PFSK-1 (cell line): ENCODE results near the gene WDR47.

Experiments used
- FOXP2 ChIP-seq: optimal IDR thresholded peaks from 2 replicates; pipeline ENCODE3; 2011; ENCODE audit warnings: borderline replicate concordance, control low read depth, inconsistent platforms; ENCODE audit not compliant: insufficient read depth; ENCODE audit errors: extremely low read length, extremely low read depth
- POLR2AphosphoS5 ChIP-seq: IDR thresholded peaks from 2 replicates; pipeline ENCODE4 v1.6.1; 2012; ENCODE audit warnings: low read depth, mild to moderate bottlenecking, control low read depth, low read length, moderate library complexity
- SIN3A ChIP-seq: IDR thresholded peaks from 2 replicates; pipeline ENCODE4 v1.6.1; 2012; ENCODE audit warnings: mild to moderate bottlenecking, low read length, moderate library complexity, borderline replicate concordance; ENCODE audit not compliant: insufficient read depth
- TAF1 ChIP-seq: IDR thresholded peaks from 2 replicates; pipeline ENCODE4 v1.6.1; 2012; ENCODE audit warnings: low read length, control low read depth, borderline replicate concordance; ENCODE audit not compliant: insufficient read depth
- TF ChIP-seq, protein P1 (sequence below), 2 experiments: IDR thresholded peaks; 2 replicates each; pipeline versions ENCODE4 v1.6.1 to v1.8.0; 2011 to 2012; ENCODE audit warnings: low read depth in 2 of 2, low read length in 2 of 2, control low read depth in 1 of 2, inconsistent platforms in 1 of 2, mild to moderate bottlenecking in 1 of 2, moderate library complexity in 1 of 2; ENCODE audit not compliant: insufficient read depth in 1 of 2

WDR47 gene

DNA sequence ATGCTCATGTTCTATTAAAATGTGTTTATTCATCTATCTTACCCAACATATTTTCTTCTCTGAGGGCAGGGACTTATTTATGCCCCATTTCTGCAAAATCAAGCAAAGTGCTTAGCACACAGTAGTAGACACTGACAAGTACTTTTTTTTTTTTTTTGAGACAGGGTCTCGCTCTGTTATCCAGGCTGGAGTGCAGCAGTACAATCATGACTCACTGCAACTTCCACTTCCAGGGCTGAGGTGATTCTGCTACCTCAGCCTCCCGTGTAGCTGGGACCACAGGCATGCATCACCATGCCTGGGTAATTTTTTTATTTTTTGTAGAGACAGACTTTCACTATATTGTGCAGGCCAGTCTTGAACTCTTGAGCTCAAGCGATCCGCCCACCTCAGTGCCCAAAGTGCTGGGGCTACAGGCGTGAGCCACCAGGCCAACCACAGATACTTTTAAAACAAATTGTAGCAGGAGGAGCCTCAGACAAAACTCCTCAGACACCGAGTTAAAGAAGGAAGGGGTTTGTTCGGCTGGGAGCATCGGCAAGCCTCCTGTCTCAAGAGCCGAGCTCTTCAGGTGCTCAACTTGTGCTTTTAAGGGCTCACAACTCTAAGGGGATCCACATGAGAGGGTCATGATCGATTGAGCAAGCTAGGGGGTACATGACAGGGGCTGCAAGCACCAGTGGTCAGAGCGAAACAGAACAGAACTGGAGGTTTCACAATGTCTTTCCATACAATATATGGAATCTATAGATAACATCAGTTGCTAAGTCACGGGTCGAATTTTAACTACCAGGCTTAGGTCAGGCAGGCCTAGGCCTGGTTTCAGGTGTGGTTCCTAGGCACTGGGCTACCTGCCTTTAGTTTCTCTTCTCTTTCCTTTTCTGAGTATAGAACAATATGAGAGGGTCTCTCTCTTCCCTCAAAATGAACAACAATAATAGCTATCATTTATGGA lies 42.9 kb upstream of the WDR47 start:
- TF ChIP-seq, protein P1, sequence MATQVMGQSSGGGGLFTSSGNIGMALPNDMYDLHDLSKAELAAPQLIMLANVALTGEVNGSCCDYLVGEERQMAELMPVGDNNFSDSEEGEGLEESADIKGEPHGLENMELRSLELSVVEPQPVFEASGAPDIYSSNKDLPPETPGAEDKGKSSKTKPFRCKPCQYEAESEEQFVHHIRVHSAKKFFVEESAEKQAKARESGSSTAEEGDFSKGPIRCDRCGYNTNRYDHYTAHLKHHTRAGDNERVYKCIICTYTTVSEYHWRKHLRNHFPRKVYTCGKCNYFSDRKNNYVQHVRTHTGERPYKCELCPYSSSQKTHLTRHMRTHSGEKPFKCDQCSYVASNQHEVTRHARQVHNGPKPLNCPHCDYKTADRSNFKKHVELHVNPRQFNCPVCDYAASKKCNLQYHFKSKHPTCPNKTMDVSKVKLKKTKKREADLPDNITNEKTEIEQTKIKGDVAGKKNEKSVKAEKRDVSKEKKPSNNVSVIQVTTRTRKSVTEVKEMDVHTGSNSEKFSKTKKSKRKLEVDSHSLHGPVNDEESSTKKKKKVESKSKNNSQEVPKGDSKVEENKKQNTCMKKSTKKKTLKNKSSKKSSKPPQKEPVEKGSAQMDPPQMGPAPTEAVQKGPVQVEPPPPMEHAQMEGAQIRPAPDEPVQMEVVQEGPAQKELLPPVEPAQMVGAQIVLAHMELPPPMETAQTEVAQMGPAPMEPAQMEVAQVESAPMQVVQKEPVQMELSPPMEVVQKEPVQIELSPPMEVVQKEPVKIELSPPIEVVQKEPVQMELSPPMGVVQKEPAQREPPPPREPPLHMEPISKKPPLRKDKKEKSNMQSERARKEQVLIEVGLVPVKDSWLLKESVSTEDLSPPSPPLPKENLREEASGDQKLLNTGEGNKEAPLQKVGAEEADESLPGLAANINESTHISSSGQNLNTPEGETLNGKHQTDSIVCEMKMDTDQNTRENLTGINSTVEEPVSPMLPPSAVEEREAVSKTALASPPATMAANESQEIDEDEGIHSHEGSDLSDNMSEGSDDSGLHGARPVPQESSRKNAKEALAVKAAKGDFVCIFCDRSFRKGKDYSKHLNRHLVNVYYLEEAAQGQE (IDR thresholded peaks at IDR 0.05; ENCODE audit: insufficient read depth in 1 of 2, low read depth in 2 of 2, low read length in 2 of 2), result no peak
- TF ChIP-seq POLR2AphosphoS5 (no peak), FOXP2 (no peak), TAF1 (no peak), SIN3A (no peak)

- TF ChIP-seq, protein P1 (IDR thresholded peaks at IDR 0.05; ENCODE audit: insufficient read depth in 1 of 2, low read depth in 2 of 2, low read length in 2 of 2), result no peak
- no peak for TF ChIP-seq POLR2AphosphoS5
- no peak for TF ChIP-seq TAF1
- TF ChIP-seq SIN3A, result no peak
- TF ChIP-seq FOXP2, result no peak
Observed at GRCh38 chr1:109083923-109084322, 42.0 kb upstream of the WDR47 start.

- TF ChIP-seq FOXP2 (no peak), TAF1 (no peak), SIN3A (no peak), POLR2AphosphoS5 (no peak)
- TF ChIP-seq, protein P1 (IDR thresholded peaks at IDR 0.05; ENCODE audit: insufficient read depth in 1 of 2, low read depth in 2 of 2, low read length in 2 of 2), result no peak
Observed at GRCh38 chr1:109083501-109083900, 41.6 kb upstream of the WDR47 start.

DNA sequence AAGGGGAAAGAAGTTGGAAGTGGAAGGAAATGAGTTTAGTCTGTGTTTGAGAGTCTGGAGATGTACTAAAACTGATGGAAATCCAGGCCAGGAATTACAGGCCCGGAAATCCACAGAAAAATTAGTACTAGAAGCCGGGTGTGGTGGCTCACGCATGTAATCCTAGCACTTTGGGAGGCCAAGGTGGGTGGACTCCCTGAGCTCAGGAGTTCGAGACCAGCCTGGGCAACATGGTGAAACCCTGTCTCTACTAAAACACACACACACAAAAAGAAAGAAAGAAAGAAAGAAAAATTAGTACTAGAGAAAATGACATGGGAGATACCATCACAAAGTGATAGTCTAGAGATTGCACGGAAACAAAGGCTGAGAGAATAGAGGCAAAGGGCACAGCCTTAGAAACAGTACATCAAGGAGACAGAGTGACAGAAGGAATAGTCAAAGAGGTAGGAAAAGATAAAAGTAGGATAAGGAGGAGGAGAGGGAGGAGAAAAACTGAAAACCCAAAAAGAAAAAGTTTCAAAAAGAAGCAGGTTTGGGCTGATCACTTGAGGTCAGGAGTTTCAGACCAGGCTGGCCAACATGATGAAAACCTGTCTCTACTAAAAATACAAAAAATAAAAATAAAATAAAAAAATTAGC lies 38.7 kb upstream of the WDR47 start:
- no peak for TF ChIP-seq SIN3A
- TF ChIP-seq, protein P1 (IDR thresholded peaks at IDR 0.05; ENCODE audit: insufficient read depth in 1 of 2, low read depth in 2 of 2, low read length in 2 of 2), result no peak
- no peak for TF ChIP-seq FOXP2
- no peak for TF ChIP-seq POLR2AphosphoS5
- TF ChIP-seq TAF1, result no peak
